ENCODE measurements around the gene ANKRD33B.

Gene ANKRD33B

DNA sequence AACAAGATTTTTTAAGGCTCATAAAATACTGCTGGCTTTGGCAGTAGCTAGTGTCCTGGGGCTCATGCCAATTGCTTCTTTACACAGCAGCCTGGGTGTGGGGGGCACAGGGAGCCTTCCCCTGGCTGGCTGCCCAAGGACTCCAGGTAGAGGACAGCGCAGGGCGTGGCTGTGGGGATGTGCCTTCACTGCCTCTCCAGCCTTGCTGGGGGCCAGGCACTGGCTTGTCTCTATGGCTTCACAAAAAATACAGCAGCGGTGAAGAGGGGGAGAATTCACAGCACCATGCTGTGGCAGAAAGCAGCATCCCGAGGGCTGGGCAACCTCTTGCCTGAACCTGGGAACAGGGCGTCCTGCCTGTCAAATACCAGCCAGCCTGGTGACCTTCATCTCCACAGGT is 139.8 kb downstream of the ANKRD33B start:
- DNase-seq: no peak

DNA sequence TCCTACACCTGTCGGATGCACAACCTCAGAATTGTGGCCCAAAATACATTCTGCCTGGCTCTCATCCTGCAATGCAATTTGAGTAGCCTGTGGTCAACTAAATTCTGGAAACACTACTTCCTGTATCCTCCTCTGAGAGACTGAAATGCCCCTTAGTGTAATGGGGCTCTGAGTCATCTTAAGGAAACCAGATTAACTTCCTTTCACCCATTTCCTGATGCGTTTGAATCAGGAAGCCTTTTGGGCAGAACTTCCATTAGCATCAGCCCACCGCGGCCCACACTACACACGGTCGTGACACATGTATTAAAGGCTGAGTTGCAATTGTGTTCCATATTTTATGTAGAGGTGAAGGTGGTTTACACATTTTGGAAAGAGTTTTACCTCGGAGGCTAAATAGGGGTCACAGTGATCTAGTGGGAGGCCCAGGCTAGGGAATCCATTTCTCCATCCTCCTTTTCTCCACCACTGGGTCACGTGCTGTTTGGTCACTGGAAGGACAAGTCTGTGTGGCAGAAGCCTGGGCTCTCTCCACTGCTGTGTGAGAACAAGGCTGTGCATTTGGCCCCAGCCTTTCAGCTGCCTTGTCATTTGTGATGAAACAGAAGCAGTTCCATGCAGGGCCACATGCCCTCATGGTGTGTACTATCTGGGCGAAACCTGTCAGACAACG is 141.2 kb downstream of the ANKRD33B start:
- DNase-seq: no peak

DNA sequence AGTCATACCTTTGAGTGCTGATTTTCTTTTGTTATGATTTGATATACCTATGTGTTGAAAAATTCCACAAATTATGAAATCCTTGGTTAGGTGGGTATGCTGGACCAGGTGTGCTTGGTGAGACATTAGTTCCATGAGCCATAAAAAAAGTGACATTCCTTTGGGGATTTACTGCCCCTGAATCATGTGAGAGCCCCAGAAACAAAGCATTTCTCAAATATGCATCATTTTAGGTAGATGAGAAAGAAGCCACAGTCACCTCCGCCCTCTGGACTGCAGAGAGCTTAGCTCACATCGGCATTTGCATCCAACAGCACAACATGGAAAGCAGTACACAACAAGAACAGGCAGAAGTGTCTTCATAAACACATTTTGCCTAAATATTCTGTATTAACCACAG is 141.9 kb downstream of the ANKRD33B start:
- DNase-seq: no peak

DNA sequence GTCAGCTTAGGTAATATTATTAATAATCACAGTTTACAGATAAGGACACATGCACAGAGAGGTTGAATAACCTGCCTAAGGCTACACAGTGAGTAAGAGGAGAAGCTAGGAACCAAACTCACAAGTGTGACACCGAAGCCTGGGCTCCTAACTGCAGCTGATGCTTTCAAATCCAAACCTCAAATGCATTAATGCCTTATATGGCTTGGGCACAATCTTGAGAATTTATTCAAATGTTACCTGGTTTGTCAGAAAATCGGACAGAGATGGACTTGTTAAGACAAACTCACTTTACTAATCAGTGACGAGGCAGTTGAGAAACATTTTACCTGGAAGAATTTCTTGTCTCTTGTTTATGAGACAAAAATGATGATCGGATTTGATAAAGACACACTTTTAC is 142.5 kb downstream of the ANKRD33B start:
- no peak for DNase-seq

Measured in NCI-H2171 (cell line).